Right lobe of liver (tissue), 6 donors: Measurements from ENCODE around the gene DENND11. TPM values are rescaled to one million over a fixed set of nuclear protein-coding genes. Genes with fewer than 3 reads are reported as not detected.

Experiments used
- ATAC-seq, 4 donors: fragments of 200-7000 bp; cut with Tn5 transposase; one replicate each; pipeline ENCODE4 v1.9.1; 2020; ENCODE audit warnings: mild to moderate bottlenecking in 4 of 4, moderate library complexity in 4 of 4
- DNase-seq, 3 donors: peaks; one replicate each; pipeline ENCODE4 v3.0.0-alpha.2; 2020
- H3K27ac ChIP-seq, 3 donors: fragments of 200-600 bp; one replicate each; pipeline ENCODE4 v1.8.0; 2022
- H3K27me3 ChIP-seq, 2 donors: fragments of 200-600 bp; one replicate each; pipeline ENCODE4 v1.8.0; 2022
- H3K36me3 ChIP-seq, 4 donors: fragments of 200-600 bp; sonication (generic) in 1 of 4; one replicate each; pipeline versions ENCODE4 v1.5.1 to v1.8.0; 2017 to 2022; ENCODE audit warnings: control low read depth in 1 of 4
- H3K4me1 ChIP-seq, 4 donors: fragments of 200-600 bp; sonication (generic) in 1 of 4; one replicate each; pipeline versions ENCODE4 v1.5.1 to v1.8.0; 2017 to 2022; ENCODE audit warnings: control low read depth in 1 of 4
- H3K4me3 ChIP-seq, 3 donors: fragments of 200-600 bp; one replicate each; pipeline ENCODE4 v1.8.0; 2022
- H3K9me3 ChIP-seq, 4 donors: fragments of 200-600 bp; sonication (generic) in 1 of 4; one replicate each; pipeline versions ENCODE4 v1.5.1 to v1.8.0; 2017 to 2022; ENCODE audit warnings: control low read depth in 1 of 4
- POLR2A ChIP-seq: fragments of 450-650 bp; IDR thresholded peaks from one replicate; pipeline ENCODE4 v1.6.1; 2017; ENCODE audit warnings: antibody characterized with exemption, mild to moderate bottlenecking
- WGBS: methylation state at CpG from one replicate; pipeline ENCODE4 v1.1.6; 2018; ENCODE audit warnings: low coverage, low lambda C conversion rate; ENCODE audit not compliant: insufficient coverage; ENCODE audit errors: missing lambda C conversion rate; 5-methylcytosine and 5-hydroxymethylcytosine counted together
- intact Hi-C, 2 donors: fragments of 100-400 bp; cut with DNase I; formaldehyde crosslinking; loops; one replicate each; pipeline versions ENCODE4 v1.11.2 to v1.14.1; 2022
- total RNA-seq, 6 experiments: library from RNA; depleted of rRNA in 2 of 6; stranded (reverse); fragments of >200 nt in 2 of 6; fragmentation: NEBNext Ultra II Directional in 3 of 6; extraction: Animal tissue kit (Norgen Biotek cat#: 25700) in 3 of 6; gene quantifications; one replicate each; pipeline versions ENCODE4 v1.1.0 to v1.2.4, GENCODE V29; 2016 to 2023
- TF ChIP-seq, protein P1 (sequence below), 4 donors: fragments of 200-600 bp in 3 of 4; fragments of 450-650 bp in 1 of 4; IDR thresholded peaks; one replicate each; pipeline versions ENCODE4 v1.5.1 to v1.8.0; 2016 to 2022; ENCODE audit warnings: antibody characterized with exemption in 4 of 4, mild to moderate bottlenecking in 2 of 4
- donor health status: DM: no; HTN: yes; CAD: no.
- donor health status: DM: no; HTN: no; CAD: no.
- donor health status: DM: no; HTN: no; CAD: no.
- donor health status: DM: no; HTN: yes; CAD: no.
- donor health status: DM: no; HTN: yes; CAD: no.

DENND11 gene
- total RNA-seq, 6 experiments from 2014 or later = 24.4 to 30.8 (median 26.3) TPM

DNA sequence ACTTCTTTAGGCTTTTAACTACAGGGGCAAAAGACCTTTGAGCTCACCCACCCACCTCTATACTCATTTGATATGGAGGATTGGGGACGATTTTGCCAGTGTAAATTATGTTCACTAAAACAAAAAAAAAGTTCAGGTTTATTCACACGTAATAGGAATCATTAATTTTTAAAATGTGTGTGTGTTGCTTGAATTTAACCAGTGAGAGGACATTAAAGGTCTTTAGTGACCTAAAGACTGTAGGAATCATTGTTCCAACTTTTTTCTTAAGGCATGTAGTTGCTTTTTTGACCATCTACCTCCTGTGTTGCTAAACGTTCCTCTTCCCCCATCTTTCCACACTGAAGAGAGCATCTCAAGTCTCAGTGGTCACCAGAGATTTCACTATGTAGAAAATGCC is 37.3 kb upstream of the DENND11 start:
- no peak for DNase-seq
- H3K4me3 ChIP-seq = peak overlapping the region in 2 of 3 donors; percentile 75 to 82
- peaks cover 0 to 21% (median 6%) of the 10 kb centered on the region in 4 donors for H3K4me1 ChIP-seq
- H3K27me3 ChIP-seq = no peaks in the 10 kb centered on the region
- H3K9me3 ChIP-seq = no peaks in the 10 kb centered on the region
- no peak overlapping the region for H3K27ac ChIP-seq
- WGBS = 42% methylated on average over 3 of the region's 3 CpGs
- TF ChIP-seq, protein P1, sequence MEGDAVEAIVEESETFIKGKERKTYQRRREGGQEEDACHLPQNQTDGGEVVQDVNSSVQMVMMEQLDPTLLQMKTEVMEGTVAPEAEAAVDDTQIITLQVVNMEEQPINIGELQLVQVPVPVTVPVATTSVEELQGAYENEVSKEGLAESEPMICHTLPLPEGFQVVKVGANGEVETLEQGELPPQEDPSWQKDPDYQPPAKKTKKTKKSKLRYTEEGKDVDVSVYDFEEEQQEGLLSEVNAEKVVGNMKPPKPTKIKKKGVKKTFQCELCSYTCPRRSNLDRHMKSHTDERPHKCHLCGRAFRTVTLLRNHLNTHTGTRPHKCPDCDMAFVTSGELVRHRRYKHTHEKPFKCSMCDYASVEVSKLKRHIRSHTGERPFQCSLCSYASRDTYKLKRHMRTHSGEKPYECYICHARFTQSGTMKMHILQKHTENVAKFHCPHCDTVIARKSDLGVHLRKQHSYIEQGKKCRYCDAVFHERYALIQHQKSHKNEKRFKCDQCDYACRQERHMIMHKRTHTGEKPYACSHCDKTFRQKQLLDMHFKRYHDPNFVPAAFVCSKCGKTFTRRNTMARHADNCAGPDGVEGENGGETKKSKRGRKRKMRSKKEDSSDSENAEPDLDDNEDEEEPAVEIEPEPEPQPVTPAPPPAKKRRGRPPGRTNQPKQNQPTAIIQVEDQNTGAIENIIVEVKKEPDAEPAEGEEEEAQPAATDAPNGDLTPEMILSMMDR (IDR thresholded peaks at IDR 0.05) = no peak
- H3K36me3 ChIP-seq = peaks cover 0 to 42% (median 19%) of the 10 kb centered on the region in 4 donors
- no peak for ATAC-seq
- intact Hi-C loops = no loop called here

DNA sequence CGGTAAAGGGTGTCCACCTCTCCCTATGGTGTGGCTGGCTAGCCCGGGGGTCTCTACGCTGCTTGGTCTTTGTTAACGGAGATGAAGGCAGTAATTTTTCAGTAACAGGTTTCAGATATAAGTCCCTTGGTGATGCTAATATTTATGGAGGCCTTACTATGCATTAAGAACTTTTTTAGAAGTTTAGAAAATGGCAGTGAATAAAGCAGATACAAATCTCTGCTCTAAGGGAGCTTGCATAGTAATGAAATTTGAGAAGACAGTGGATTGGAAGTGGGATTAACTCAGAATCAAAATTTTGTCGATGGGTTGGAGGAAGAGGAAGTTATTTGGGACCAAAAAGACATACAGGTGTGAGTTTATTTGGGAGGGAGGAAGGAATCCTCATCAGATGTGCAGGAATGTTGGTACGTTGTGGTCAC is 36.6 kb upstream of the DENND11 start:
- no peak for DNase-seq
- H3K36me3 ChIP-seq = peaks cover 0 to 35% (median 16%) of the 10 kb centered on the region in 4 donors
- peaks cover 0 to 21% (median 6%) of the 10 kb centered on the region in 4 donors for H3K4me1 ChIP-seq
- intact Hi-C loops = no loop called here
- TF ChIP-seq, protein P1 (IDR thresholded peaks at IDR 0.05) = no peak
- no peak for TF ChIP-seq POLR2A
- no peaks in the 10 kb centered on the region for H3K27me3 ChIP-seq
- 2% methylated on average over 5 of the region's 6 CpGs for WGBS
- H3K9me3 ChIP-seq = no peaks in the 10 kb centered on the region
- no peak for ATAC-seq
- peak overlapping the region; percentile 75 to 82 (median 80) for H3K4me3 ChIP-seq
- peak overlapping the region; percentile 55 to 87 (median 85) for H3K27ac ChIP-seq

DNA sequence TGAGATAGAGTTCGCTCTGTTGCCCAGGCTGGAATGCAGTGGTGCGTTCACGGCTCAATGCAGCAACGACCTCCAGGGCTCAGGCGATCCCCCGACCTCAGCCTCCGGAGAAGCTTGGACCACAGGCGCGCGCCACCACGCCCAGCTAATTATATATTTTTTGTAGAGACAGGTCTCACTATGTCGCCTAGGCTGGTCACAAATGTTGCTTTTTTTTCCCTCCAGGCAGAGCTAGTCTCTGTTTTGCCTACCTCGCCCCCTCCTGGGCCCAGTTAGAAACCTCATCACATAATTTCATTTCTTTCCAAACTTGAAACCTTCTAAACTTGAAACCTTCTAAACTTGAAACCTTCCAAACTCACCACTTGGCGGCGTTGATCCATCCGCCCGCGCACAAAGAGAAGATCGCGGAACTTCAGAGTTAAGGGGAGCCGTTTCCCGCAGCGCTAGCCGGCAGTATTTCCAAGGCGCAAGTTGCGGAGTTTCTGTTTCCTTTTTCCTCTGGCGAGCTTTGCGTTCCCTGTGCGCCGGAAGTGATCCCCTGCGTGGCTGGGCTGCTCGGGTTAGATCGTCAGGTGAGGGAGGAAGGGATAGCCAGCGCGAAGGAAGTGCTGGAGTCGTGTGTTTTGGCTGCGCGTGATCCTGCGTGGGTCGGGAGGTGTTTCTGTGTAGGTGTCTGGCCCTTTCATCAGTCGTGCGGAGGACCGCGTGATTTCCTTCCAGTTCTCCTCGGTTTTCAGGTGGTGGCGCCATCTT is 36.0 kb upstream of the DENND11 start, which contains the start of gene SSBP1:
SSBP1 (plus strand) TSS at position 523 of the 756 bp plus-strand sequence. CDS start 809 bp downstream, outside the sequence.
- H3K27ac ChIP-seq = peak within 1 kb of the TSS; percentile 55 to 87 (median 85)
- H3K36me3 ChIP-seq = peaks cover 0 to 29% (median 10%) of the 10 kb centered on the region in 4 donors
- DNase-seq = peak; percentile 87 to 92 (median 90)
- intact Hi-C loops = no loop called here
- H3K9me3 ChIP-seq = no peaks in the 10 kb centered on the region
- 1% methylated on average over 32 of the region's 46 CpGs for WGBS
- H3K27me3 ChIP-seq = no peaks in the 10 kb centered on the region
- peak; percentile 55 for TF ChIP-seq POLR2A
- TF ChIP-seq, protein P1 (IDR thresholded peaks at IDR 0.05) = peak; percentile 68 to 85 (median 78)
- peak; percentile 96 to 98 (median 96) for ATAC-seq
- H3K4me1 ChIP-seq = peaks cover 0 to 21% (median 6%) of the 10 kb centered on the region in 4 donors
- H3K4me3 ChIP-seq = peak within 1 kb of the TSS; percentile 75 to 82 (median 80)

DNA sequence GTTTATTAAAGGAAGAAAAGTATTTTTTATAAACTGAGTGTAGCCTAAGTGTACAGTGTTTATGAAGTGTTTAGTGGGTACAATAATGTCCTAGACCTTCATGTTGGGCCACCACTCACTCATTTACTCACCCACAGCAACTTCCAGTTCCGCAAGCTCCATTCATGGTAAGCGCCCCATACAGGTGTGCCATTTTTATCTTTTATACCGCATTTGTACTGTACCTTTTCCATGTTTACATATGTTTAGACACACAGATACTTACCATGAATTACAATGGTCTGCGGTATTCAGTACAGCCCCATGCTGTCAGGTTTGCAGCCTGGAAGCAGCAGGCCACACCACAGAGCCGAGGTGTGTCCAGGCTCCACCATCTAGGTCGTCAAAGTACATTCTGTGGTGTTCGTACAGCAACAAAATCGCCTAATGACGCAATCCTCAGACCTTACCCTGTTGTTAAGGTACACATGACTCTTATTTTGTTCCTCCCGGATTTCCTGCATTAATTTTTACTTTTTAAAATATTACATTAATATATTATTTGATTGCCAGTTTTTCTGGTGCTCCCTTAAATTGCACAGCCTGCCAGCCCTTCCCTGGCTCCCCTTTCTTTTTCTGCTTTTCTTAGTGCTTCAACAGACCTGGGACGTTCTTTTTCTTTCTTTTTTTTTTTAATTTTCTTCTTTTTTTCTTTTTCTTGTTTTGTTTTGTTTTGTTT is 35.3 kb upstream of the DENND11 start:
- WGBS = 40% methylated on average over 11 of the region's 11 CpGs
- ATAC-seq (peak; percentile 49 to 65 (median 60)), DNase-seq (peak in 1 of 3 donors; percentile 51)
- Histone ChIP-seq H3K9me3 (no peaks in the 10 kb centered on the region), H3K36me3 (peaks cover 0 to 22% (median 6%) of the 10 kb centered on the region in 4 donors), H3K4me1 (peaks cover 0 to 21% (median 6%) of the 10 kb centered on the region in 4 donors), H3K27me3 (no peaks in the 10 kb centered on the region), H3K4me3 (peak overlapping the region; percentile 75 to 82 (median 80)), H3K27ac (peak overlapping the region; percentile 55 to 87 (median 85))
- TF ChIP-seq POLR2A = no peak
- TF ChIP-seq, protein P1 (IDR thresholded peaks at IDR 0.05) = no peak
- intact Hi-C loops = no loop called here
